Measurements from ENCODE around the gene SMOC2. TPM values are rescaled to one million over a fixed set of nuclear protein-coding genes. Genes with fewer than 3 reads are reported as not detected.

Gene SMOC2
- polyA plus RNA-seq, 2 of the 4 experiments (the other 2 are of a cell fraction) = not detected

DNA sequence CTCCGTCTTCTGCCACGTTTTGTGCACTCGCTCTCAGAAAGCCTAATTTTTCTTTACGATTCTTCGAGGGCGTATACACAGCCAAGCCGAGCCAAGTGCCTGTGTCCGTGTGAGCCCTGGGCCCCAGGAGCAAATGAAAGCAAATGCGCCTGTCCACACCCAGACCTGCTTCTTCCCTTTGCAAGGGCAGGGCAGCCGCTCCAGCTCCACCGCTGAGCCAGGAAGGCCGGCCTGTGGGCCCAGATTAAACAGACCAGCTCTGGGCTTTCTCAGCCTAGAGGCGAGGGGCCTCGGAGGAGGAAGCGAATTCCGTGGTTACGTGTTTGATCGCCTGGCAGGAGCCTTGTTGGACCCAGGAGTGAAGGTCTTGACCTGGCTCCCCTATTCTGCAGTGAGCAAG is 184.6 kb downstream of the SMOC2 start:
- DNase-seq (ENCODE audit: low read depth in 1 of 2, low spot score in 1 of 2) (no peak), ATAC-seq (no peak), FAIRE-seq (no peak)
- POLR2A ChIA-PET = no interaction called here
- TF ChIP-seq FOSL2 (IDR thresholded peaks at IDR 0.05) (no peak), FOSL2 (CRISPR knock-in tag; IDR thresholded peaks at IDR 0.05) (no peak), EHMT2 (IDR thresholded peaks at IDR 0.05; ENCODE audit: low read depth) (no peak)
- TF ChIP-seq, protein P1, sequence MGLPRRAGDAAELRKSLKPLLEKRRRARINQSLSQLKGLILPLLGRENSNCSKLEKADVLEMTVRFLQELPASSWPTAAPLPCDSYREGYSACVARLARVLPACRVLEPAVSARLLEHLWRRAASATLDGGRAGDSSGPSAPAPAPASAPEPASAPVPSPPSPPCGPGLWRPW (IDR thresholded peaks at IDR 0.05) = no peak
- 74% methylated on average over 18 of the region's 18 CpGs for WGBS (ENCODE audit: missing lambda C conversion rate)
- no peaks in the 10 kb centered on the region for H3K9me3 ChIP-seq
- no peak overlapping the region for H3K4me2 ChIP-seq
- H3K4me1 ChIP-seq = no peaks in the 10 kb centered on the region
- CTCF ChIA-PET = no interaction called here
- H3K27ac ChIP-seq = no peak overlapping the region
- no peak overlapping the region for H3K4me3 ChIP-seq

DNA sequence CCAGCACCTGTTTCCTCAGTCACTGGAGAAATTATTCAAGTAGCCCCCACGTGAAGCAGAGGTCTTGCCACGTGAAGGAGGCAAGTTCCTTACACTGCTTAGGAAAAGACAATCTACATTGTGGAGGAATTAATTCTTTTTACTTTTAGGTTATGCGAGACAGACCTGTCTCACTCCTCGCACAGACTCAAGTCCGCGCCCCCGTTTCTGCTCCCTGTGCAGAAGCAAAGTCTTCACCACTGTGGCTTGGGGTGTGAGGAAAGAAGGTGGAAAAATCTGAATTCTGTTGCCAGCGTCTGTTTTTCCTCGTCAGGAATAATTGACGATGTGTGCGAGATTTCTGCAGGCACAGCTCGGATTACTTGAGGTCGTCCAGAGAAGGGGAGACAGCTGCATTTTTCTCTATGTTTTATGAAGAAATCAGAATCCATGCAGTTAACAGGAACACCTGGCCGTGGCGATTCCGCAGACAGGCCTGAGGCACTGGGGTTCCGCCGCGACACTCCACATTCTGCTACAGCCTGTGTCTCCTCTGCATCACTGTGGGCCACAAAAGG is 185.1 kb downstream of the SMOC2 start:
- 69% methylated on average over 17 of the region's 19 CpGs for WGBS (ENCODE audit: missing lambda C conversion rate)
- ATAC-seq = no peak
- Histone ChIP-seq H3K27ac (no peak overlapping the region), H3K4me2 (no peak overlapping the region), H3K4me3 (no peak overlapping the region), H3K9me3 (no peaks in the 10 kb centered on the region), H3K4me1 (no peaks in the 10 kb centered on the region)
- POLR2A ChIA-PET = no interaction called here
- FAIRE-seq = no peak
- CTCF ChIA-PET = no interaction called here
- DNase-seq (ENCODE audit: low read depth in 1 of 2, low spot score in 1 of 2) = no peak
- TF ChIP-seq RFX5 (IDR thresholded peaks at IDR 0.05) (no peak), TFCP2L1 (CRISPR knock-in tag; IDR thresholded peaks at IDR 0.05) (no peak), POLR2A (IDR thresholded peaks at IDR 0.05; ENCODE audit: low read length) (no peak), NFE2L2 (conservative IDR thresholded peaks at IDR 0.05; ENCODE audit: low read length) (no peak), JUNB (IDR thresholded peaks at IDR 0.05) (no peak), BCL3 (IDR thresholded peaks at IDR 0.05) (no peak), CHD2 (IDR thresholded peaks at IDR 0.05; ENCODE audit: low read length, partially characterized antibody) (no peak), MAFK (IDR thresholded peaks at IDR 0.05; ENCODE audit: partially characterized antibody) (no peak), NR3C1 (IDR thresholded peaks at IDR 0.05) (no peak), SREBF2 (IDR thresholded peaks at IDR 0.05) (no peak), JUN (IDR thresholded peaks at IDR 0.05) (no peak), NPAS2 (CRISPR knock-in tag; IDR thresholded peaks at IDR 0.05; ENCODE audit: borderline replicate concordance) (no peak), HEYL (CRISPR knock-in tag; IDR thresholded peaks at IDR 0.05) (no peak), MAZ (IDR thresholded peaks at IDR 0.05; ENCODE audit: borderline replicate concordance, low read depth, low read length) (no peak)
- TF ChIP-seq, protein P2, sequence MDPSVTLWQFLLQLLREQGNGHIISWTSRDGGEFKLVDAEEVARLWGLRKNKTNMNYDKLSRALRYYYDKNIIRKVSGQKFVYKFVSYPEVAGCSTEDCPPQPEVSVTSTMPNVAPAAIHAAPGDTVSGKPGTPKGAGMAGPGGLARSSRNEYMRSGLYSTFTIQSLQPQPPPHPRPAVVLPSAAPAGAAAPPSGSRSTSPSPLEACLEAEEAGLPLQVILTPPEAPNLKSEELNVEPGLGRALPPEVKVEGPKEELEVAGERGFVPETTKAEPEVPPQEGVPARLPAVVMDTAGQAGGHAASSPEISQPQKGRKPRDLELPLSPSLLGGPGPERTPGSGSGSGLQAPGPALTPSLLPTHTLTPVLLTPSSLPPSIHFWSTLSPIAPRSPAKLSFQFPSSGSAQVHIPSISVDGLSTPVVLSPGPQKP (IDR thresholded peaks at IDR 0.05; ENCODE audit: low read depth, low read length) = no peak
- TF ChIP-seq, protein P3, sequence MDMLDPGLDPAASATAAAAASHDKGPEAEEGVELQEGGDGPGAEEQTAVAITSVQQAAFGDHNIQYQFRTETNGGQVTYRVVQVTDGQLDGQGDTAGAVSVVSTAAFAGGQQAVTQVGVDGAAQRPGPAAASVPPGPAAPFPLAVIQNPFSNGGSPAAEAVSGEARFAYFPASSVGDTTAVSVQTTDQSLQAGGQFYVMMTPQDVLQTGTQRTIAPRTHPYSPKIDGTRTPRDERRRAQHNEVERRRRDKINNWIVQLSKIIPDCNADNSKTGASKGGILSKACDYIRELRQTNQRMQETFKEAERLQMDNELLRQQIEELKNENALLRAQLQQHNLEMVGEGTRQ (IDR thresholded peaks at IDR 0.05) = no peak

GRCh38 chr6:168627506-168628175 is 186.7 kb downstream of the SMOC2 start:
- H3K27ac ChIP-seq = no peak overlapping the region
- WGBS (ENCODE audit: missing lambda C conversion rate) = 40% methylated on average over 6 of the region's 8 CpGs
- TF ChIP-seq JUNB (IDR thresholded peaks at IDR 0.05) (no peak), CBX8 (IDR thresholded peaks at IDR 0.05) (no peak), SREBF2 (IDR thresholded peaks at IDR 0.05) (no peak), JUN (IDR thresholded peaks at IDR 0.05) (no peak), TFCP2L1 (CRISPR knock-in tag; IDR thresholded peaks at IDR 0.05) (no peak)
- TF ChIP-seq, protein P4, sequence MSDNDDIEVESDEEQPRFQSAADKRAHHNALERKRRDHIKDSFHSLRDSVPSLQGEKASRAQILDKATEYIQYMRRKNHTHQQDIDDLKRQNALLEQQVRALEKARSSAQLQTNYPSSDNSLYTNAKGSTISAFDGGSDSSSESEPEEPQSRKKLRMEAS (IDR thresholded peaks at IDR 0.05) = no peak
- no peak for ATAC-seq
- H3K4me2 ChIP-seq = no peak overlapping the region
- POLR2A ChIA-PET = no interaction called here
- CTCF ChIA-PET = no interaction called here
- FAIRE-seq = no peak
- no peaks in the 10 kb centered on the region for H3K9me3 ChIP-seq
- no peak for DNase-seq (ENCODE audit: low read depth in 1 of 2, low spot score in 1 of 2)
- no peak overlapping the region for H3K4me3 ChIP-seq
- no peaks in the 10 kb centered on the region for H3K4me1 ChIP-seq

All from A549 (cell line).